PC-9 (cell line): ENCODE data around the gene L3MBTL3. TPM values are rescaled to one million over a fixed set of nuclear protein-coding genes. Genes with fewer than 3 reads are reported as not detected.

Experiments used
- BruUV-seq: library from RNA; stranded (reverse); fragments of 400-500 nt; replicated peaks from 2 replicates; lab custom pipeline; 2021; lab: Mats Ljungman, UMichigan
- CTCF ChIA-PET: fragments of 300-600 bp; sonication (Branson Sonifier 250); formaldehyde crosslinking; loops from one replicate; lab custom pipeline; 2022; ENCODE audit warnings: antibody characterized with exemption; lab: Charles Lee
- POLR2A ChIA-PET: fragments of 300-600 bp; sonication (Branson Sonifier 250); formaldehyde crosslinking; loops from one replicate; lab custom pipeline; 2022; ENCODE audit warnings: antibody characterized with exemption; ENCODE audit not compliant: unreplicated experiment; lab: Charles Lee
- DNase-seq, 2 experiments: peaks; one replicate each; pipeline versions ENCODE4 v3.0.0 to v3.0.0-alpha.2; 2015 to 2022; ENCODE audit warnings: mixed read lengths in 1 of 2
- H2AFZ ChIP-seq: fragments of 200-600 bp; sonication (generic); 2 replicates; pipeline ENCODE4 v1.8.1; 2017; ENCODE audit warnings: antibody characterized with exemption
- H3F3A ChIP-seq: fragments of 200-600 bp; sonication (generic); 2 replicates; pipeline ENCODE4 v1.8.1; 2017; ENCODE audit warnings: antibody characterized with exemption, mild to moderate bottlenecking, low read depth; ENCODE audit not compliant: insufficient read depth
- H3K27ac ChIP-seq: fragments of 200-600 bp; sonication (generic); 2 replicates; pipeline ENCODE4 v1.6.1; 2016; ENCODE audit warnings: mixed run types
- H3K27me3 ChIP-seq: fragments of 200-600 bp; sonication (generic); 2 replicates; pipeline ENCODE4 v1.6.1; 2016; ENCODE audit warnings: low read depth, mixed run types; ENCODE audit not compliant: insufficient read depth
- H3K36me3 ChIP-seq: fragments of 200-600 bp; sonication (generic); 2 replicates; pipeline ENCODE4 v1.6.1; 2016; ENCODE audit warnings: low read depth, mixed run types
- H3K4me1 ChIP-seq: fragments of 200-600 bp; sonication (generic); replicated peaks from 2 replicates; pipeline ENCODE4 v1.6.1; 2016; ENCODE audit warnings: mixed run types; ENCODE audit not compliant: insufficient read depth
- H3K4me2 ChIP-seq: fragments of 200-600 bp; sonication (generic); 2 replicates; pipeline ENCODE4 v1.6.1; 2017; ENCODE audit warnings: mixed run types
- H3K4me3 ChIP-seq: fragments of 200-600 bp; sonication (generic); 2 replicates; pipeline ENCODE4 v1.6.1; 2016; ENCODE audit warnings: mixed run types
- H3K79me2 ChIP-seq: fragments of 200-600 bp; sonication (generic); 2 replicates; pipeline ENCODE4 v1.6.1; 2017; ENCODE audit warnings: low read depth, mixed run types
- H3K9me2 ChIP-seq: fragments of 200-600 bp; sonication (generic); 2 replicates; pipeline ENCODE4 v1.8.1; 2017; ENCODE audit warnings: mild to moderate bottlenecking; ENCODE audit not compliant: insufficient read depth
- H3K9me3 ChIP-seq: fragments of 200-600 bp; sonication (generic); 2 replicates; pipeline ENCODE4 v1.8.1; 2016; ENCODE audit warnings: low read depth; ENCODE audit not compliant: insufficient read depth
- H4K20me1 ChIP-seq: fragments of 200-600 bp; sonication (generic); 2 replicates; pipeline ENCODE4 v1.8.1; 2017; ENCODE audit not compliant: insufficient read depth
- EZH2 ChIP-seq: fragments of 200-600 bp; sonication (generic); IDR thresholded peaks from 2 replicates; pipeline ENCODE4 v1.8.0; 2017; ENCODE audit warnings: antibody characterized with exemption, low read depth
- intact Hi-C: fragments of 100-400 bp; cut with micrococcal nuclease; formaldehyde crosslinking; loops from one replicate; pipeline ENCODE4 v1.10.0; 2022; ENCODE audit not compliant: unreplicated experiment
- total RNA-seq: library from RNA; stranded (reverse); gene quantifications from 2 replicates; pipeline ENCODE4 v1.2.3, GENCODE V29; 2021
- TF ChIP-seq, protein P1 (sequence below): fragments of 200-600 bp; sonication (generic); conservative IDR thresholded peaks from 2 replicates; pipeline ENCODE4 v1.6.1; 2017; ENCODE audit warnings: mixed run types, antibody characterized with exemption, mild to moderate bottlenecking, moderate library complexity

L3MBTL3 gene
- total RNA-seq, 1 experiment from 2014 or later, result 6.1 TPM

DNA sequence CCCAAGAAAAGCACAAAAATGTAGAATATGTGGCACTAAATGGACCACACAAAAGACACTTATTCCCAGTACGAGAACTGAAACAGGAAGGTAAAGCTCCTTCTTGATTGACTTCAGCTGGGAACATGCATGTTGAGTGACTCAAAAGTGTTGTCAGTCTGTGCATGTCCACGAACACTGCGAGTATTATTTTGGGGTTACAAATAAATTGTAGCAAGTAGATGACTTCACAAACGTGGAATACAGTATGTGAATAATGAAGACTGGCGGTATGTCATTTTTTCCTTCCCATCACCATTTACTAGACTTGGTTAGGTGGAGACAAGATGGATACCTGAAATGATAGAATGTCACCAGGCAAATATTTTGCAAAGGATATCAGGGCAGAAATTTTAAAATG lies 45.4 kb downstream of the L3MBTL3 start:
- no peaks in the 10 kb centered on the region for H4K20me1 ChIP-seq
- H3K9me3 ChIP-seq, result no peaks in the 10 kb centered on the region
- H3K36me3 ChIP-seq, result no peaks in the 10 kb centered on the region
- TF ChIP-seq EZH2, result no peak
- TF ChIP-seq, protein P1, sequence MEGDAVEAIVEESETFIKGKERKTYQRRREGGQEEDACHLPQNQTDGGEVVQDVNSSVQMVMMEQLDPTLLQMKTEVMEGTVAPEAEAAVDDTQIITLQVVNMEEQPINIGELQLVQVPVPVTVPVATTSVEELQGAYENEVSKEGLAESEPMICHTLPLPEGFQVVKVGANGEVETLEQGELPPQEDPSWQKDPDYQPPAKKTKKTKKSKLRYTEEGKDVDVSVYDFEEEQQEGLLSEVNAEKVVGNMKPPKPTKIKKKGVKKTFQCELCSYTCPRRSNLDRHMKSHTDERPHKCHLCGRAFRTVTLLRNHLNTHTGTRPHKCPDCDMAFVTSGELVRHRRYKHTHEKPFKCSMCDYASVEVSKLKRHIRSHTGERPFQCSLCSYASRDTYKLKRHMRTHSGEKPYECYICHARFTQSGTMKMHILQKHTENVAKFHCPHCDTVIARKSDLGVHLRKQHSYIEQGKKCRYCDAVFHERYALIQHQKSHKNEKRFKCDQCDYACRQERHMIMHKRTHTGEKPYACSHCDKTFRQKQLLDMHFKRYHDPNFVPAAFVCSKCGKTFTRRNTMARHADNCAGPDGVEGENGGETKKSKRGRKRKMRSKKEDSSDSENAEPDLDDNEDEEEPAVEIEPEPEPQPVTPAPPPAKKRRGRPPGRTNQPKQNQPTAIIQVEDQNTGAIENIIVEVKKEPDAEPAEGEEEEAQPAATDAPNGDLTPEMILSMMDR, result no peak
- no peak overlapping the region for H3K4me3 ChIP-seq
- no peaks in the 10 kb centered on the region for H3K79me2 ChIP-seq
- no peak for DNase-seq
- no peak overlapping the region for H3K27ac ChIP-seq
- ChIA-PET POLR2A (no interaction called here), CTCF (no interaction called here)
- BruUV-seq, result no TSS peak
- no peak overlapping the region for H3K4me2 ChIP-seq
- no peaks in the 10 kb centered on the region for H3K4me1 ChIP-seq
- no peaks in the 10 kb centered on the region for H3K9me2 ChIP-seq
- no peaks in the 10 kb centered on the region for H3F3A ChIP-seq
- H3K27me3 ChIP-seq, result no peaks in the 10 kb centered on the region
- no peak overlapping the region for H2AFZ ChIP-seq
- intact Hi-C loops, result loop anchor here (10.0 kb wide), 1 partner anchor 781 kb away; no protein-coding TSS in a partner anchor

DNA sequence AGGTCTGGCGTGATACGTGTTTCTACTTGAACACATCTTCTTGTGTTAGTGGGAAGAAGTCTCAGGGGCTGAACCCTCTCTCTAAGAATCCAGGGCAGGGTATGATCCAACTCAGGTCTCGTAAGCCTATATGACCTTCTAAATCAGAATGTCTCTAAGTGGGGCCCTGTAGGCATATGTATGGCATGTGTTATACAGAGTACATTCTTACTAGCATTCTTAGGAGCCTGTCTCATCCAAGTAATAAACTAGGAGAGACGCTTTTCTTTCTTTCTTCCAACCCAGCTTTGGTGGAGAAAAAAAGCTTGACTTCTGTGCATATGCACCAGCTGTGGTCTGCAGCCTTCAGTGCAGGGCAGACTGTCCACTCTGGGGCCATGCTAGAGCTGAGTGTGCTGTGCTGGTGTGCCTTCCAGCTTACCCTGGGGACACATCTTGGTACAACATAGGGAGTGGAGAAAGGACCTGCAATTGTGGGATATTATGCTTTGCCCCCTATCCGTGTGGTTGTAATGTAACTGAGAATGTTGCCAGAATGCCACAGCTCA lies 47.3 kb downstream of the L3MBTL3 start:
- Histone ChIP-seq H3K9me2 (no peaks in the 10 kb centered on the region), H3F3A (no peaks in the 10 kb centered on the region), H3K9me3 (no peaks in the 10 kb centered on the region), H3K4me1 (no peaks in the 10 kb centered on the region), H4K20me1 (no peaks in the 10 kb centered on the region), H3K36me3 (no peaks in the 10 kb centered on the region), H3K27ac (no peak overlapping the region), H3K4me3 (no peak overlapping the region), H3K79me2 (no peaks in the 10 kb centered on the region), H2AFZ (no peak overlapping the region), H3K4me2 (no peak overlapping the region), H3K27me3 (no peaks in the 10 kb centered on the region)
- DNase-seq, result no peak
- TF ChIP-seq, protein P1, result no peak
- no peak for TF ChIP-seq EZH2
- no TSS peak for BruUV-seq
- CTCF ChIA-PET, result no interaction called here
- intact Hi-C loops, result loop anchor here (10.0 kb wide), 1 partner anchor 779 kb away; no protein-coding TSS in a partner anchor
- POLR2A ChIA-PET, result interaction anchor here (0.6 kb wide), 1 partner anchor 135 kb away, joined by 3 read pairs; no protein-coding TSS in a partner anchor

DNA sequence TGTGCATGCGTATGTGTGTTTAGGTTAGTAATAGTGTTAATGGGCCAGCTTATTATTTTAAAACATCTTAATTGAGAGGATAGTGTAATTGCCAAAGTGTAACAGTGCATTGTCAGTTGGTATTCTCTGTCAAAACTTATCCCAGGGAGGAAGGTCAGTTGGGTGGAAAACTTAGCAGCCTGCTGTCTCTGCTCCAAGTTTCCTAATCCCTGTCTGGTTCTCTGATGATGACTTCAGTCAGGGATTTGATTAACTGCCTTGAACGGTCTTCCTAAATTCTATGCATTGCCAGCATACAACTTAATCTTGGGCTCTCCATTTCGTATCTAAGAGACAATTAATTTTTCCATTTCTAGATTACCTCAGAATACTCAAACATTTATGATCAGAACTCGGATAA lies 51.1 kb downstream of the L3MBTL3 start:
- Histone ChIP-seq H3K4me1 (no peaks in the 10 kb centered on the region), H3K27me3 (no peaks in the 10 kb centered on the region), H3K36me3 (no peaks in the 10 kb centered on the region), H2AFZ (no peak overlapping the region; the same call in 1 of the 2 replicates), H3K4me3 (no peak overlapping the region), H3K9me2 (no peaks in the 10 kb centered on the region), H3K27ac (no peak overlapping the region), H3K9me3 (no peaks in the 10 kb centered on the region), H3K4me2 (no peak overlapping the region), H4K20me1 (no peaks in the 10 kb centered on the region), H3F3A (no peaks in the 10 kb centered on the region), H3K79me2 (no peaks in the 10 kb centered on the region)
- BruUV-seq, result no TSS peak
- intact Hi-C loops, result loop anchor here (10.0 kb wide), 1 partner anchor 775 kb away; no protein-coding TSS in a partner anchor
- DNase-seq, result no peak
- POLR2A ChIA-PET, result no interaction called here
- TF ChIP-seq, protein P1, result no peak
- no peak for TF ChIP-seq EZH2
- CTCF ChIA-PET, result no interaction called here
